Neuronal stem cell (in vitro differentiated cells): ENCODE measurements around the gene FCGBP.
A peak's percentile ranks its signal among the peaks of the same experiment; 100 is the strongest.

Experiments
- DNase-seq: peaks from one replicate; pipeline ENCODE4 v3.0.0-alpha.2; 2013; ENCODE audit warnings: low spot score
- H2AFZ ChIP-seq: one replicate; pipeline ENCODE4 v1.6.1; 2013; ENCODE audit warnings: mild to moderate bottlenecking, low read length, inconsistent platforms
- H2AK5ac ChIP-seq: 2 replicates; pipeline ENCODE4 v1.6.1; 2013; ENCODE audit warnings: low read depth, mild to moderate bottlenecking, inconsistent platforms, low read length, moderate library complexity, mixed read lengths
- H2BK120ac ChIP-seq: 2 replicates; pipeline ENCODE4 v1.6.1; 2013; ENCODE audit warnings: low read depth, mild to moderate bottlenecking, inconsistent platforms, low read length, moderate library complexity, mixed read lengths
- H2BK12ac ChIP-seq: one replicate; pipeline ENCODE4 v1.6.1; 2013; ENCODE audit warnings: low read length, inconsistent platforms
- H2BK15ac ChIP-seq: 2 replicates; pipeline ENCODE4 v1.6.1; 2013; ENCODE audit warnings: mild to moderate bottlenecking, low read length, inconsistent platforms, mixed read lengths
- H2BK5ac ChIP-seq: one replicate; pipeline ENCODE4 v1.6.1; 2013; ENCODE audit warnings: inconsistent platforms, mild to moderate bottlenecking, low read length, moderate library complexity
- H3K14ac ChIP-seq: one replicate; pipeline ENCODE4 v1.6.1; 2013; ENCODE audit warnings: low read length, inconsistent platforms
- H3K18ac ChIP-seq: 2 replicates; pipeline ENCODE4 v1.6.1; 2013; ENCODE audit warnings: low read length, inconsistent platforms
- H3K23ac ChIP-seq: 2 replicates; pipeline ENCODE4 v1.6.1; 2013; ENCODE audit warnings: low read depth, mild to moderate bottlenecking, mixed read lengths, low read length, inconsistent platforms; ENCODE audit not compliant: poor library complexity
- H3K27ac ChIP-seq: replicated peaks from 3 replicates; pipeline ENCODE4 v1.5.1; 2013; ENCODE audit warnings: low read length, inconsistent platforms
- H3K27me3 ChIP-seq, 3 experiments: 2 replicates each; pipeline ENCODE4 v1.6.1; 2013; ENCODE audit warnings: low read length in 3 of 3, mild to moderate bottlenecking in 2 of 3, inconsistent platforms in 1 of 3, low read depth in 1 of 3, mixed read lengths in 1 of 3, moderate library complexity in 1 of 3; ENCODE audit not compliant: control insufficient read depth in 3 of 3, insufficient read depth in 3 of 3
- H3K36me3 ChIP-seq, 2 donors: replicated peaks in 1 of 2; 2 replicates each; pipeline ENCODE4 v1.6.1; 2013; ENCODE audit warnings: low read length in 2 of 2; ENCODE audit not compliant: control insufficient read depth in 2 of 2, insufficient read depth in 2 of 2
- H3K4ac ChIP-seq: 2 replicates; pipeline ENCODE4 v1.6.1; 2013; ENCODE audit warnings: inconsistent platforms, mild to moderate bottlenecking, low read length, moderate library complexity
- H3K4me1 ChIP-seq, 2 donors: 1 replicate in 1 of 2; 2 replicates in 1 of 2; pipeline ENCODE4 v1.6.1; 2013; ENCODE audit warnings: low read length in 2 of 2, low read depth in 1 of 2; ENCODE audit not compliant: control insufficient read depth in 2 of 2, insufficient read depth in 1 of 2
- H3K4me2 ChIP-seq: one replicate; pipeline ENCODE4 v1.6.1; 2013; ENCODE audit warnings: mild to moderate bottlenecking, low read length, inconsistent platforms; ENCODE audit not compliant: insufficient read depth, poor library complexity, severe bottlenecking
- H3K4me3 ChIP-seq, 2 donors: 2 replicates each; pipeline ENCODE4 v1.5.1; 2013; ENCODE audit warnings: low read length in 2 of 2, mild to moderate bottlenecking in 2 of 2, inconsistent platforms in 1 of 2, moderate library complexity in 1 of 2
- H3K79me1 ChIP-seq: one replicate; pipeline ENCODE4 v1.6.1; 2013; ENCODE audit warnings: low read depth, mild to moderate bottlenecking, inconsistent platforms, low read length, moderate library complexity
- H3K9ac ChIP-seq: one replicate; pipeline ENCODE4 v1.6.1; 2013; ENCODE audit warnings: mild to moderate bottlenecking, low read depth, low read length, inconsistent platforms; ENCODE audit not compliant: poor library complexity
- H3K9me3 ChIP-seq, 2 donors: replicated peaks in 1 of 2; 2 replicates each; pipeline versions ENCODE3 to v1.6.1; 2013; ENCODE audit warnings: low read length in 2 of 2, mild to moderate bottlenecking in 2 of 2, inconsistent platforms in 1 of 2, low read depth in 1 of 2, mixed read lengths in 1 of 2, moderate library complexity in 1 of 2; ENCODE audit not compliant: control insufficient read depth in 2 of 2, insufficient read depth in 1 of 2
- H4K8ac ChIP-seq: one replicate; pipeline ENCODE4 v1.6.1; 2013; ENCODE audit warnings: low read depth, mild to moderate bottlenecking, inconsistent platforms, low read length, moderate library complexity
- H4K91ac ChIP-seq: one replicate; pipeline ENCODE4 v1.6.1; 2013; ENCODE audit warnings: low read length, low read depth, mild to moderate bottlenecking, inconsistent platforms; ENCODE audit not compliant: poor library complexity
- WGBS, 2 donors: extraction: QIAGEN DNeasy Blood & Tissue Kit; methylation state at CpG; one replicate each; pipeline ENCODE4 v1.1.7; 2013; ENCODE audit warnings: missing lambda C conversion rate in 2 of 2, mixed read lengths in 1 of 2; ENCODE audit not compliant: insufficient read length in 2 of 2, insufficient replicate concordance in 1 of 2; ENCODE audit errors: extremely low coverage in 2 of 2; 5-methylcytosine and 5-hydroxymethylcytosine counted together

Gene FCGBP

GRCh38 chr19:39937787-39938186 lies 3.4 kb upstream of the FCGBP start:
- no peak overlapping the region for H4K91ac ChIP-seq
- no peak overlapping the region for H2BK120ac ChIP-seq
- no peak overlapping the region for H2BK12ac ChIP-seq
- no peak overlapping the region for H3K4me3 ChIP-seq
- H2AK5ac ChIP-seq, result no peak overlapping the region
- no peak overlapping the region for H2BK15ac ChIP-seq
- H3K4me2 ChIP-seq, result no peak overlapping the region
- H3K4me1 ChIP-seq, result peaks cover 8 to 9% of the 10 kb centered on the region in 2 donors
- no peak overlapping the region for H4K8ac ChIP-seq
- H3K23ac ChIP-seq, result no peak overlapping the region
- no peak overlapping the region for H3K18ac ChIP-seq
- WGBS, 2 donors, result no CpG with 5 or more reads among the region's 2 CpGs
- no peak overlapping the region for H2BK5ac ChIP-seq
- H2AFZ ChIP-seq, result no peak overlapping the region
- H3K36me3 ChIP-seq, result no peaks in the 10 kb centered on the region
- H3K27me3 ChIP-seq, result no peaks in the 10 kb centered on the region
- H3K4ac ChIP-seq, result no peak overlapping the region
- H3K9me3 ChIP-seq, result no peaks in the 10 kb centered on the region
- no peaks in the 10 kb centered on the region for H3K79me1 ChIP-seq
- no peak for DNase-seq
- H3K9ac ChIP-seq, result no peak overlapping the region
- no peak overlapping the region for H3K27ac ChIP-seq
- no peak overlapping the region for H3K14ac ChIP-seq

- Histone ChIP-seq H2BK12ac (no peak overlapping the region), H3K4me3 (no peak overlapping the region), H4K8ac (no peak overlapping the region), H3K27ac (no peak overlapping the region), H3K9ac (no peak overlapping the region), H3K36me3 (no peaks in the 10 kb centered on the region), H3K18ac (no peak overlapping the region), H3K14ac (no peak overlapping the region), H2BK5ac (no peak overlapping the region), H3K79me1 (no peaks in the 10 kb centered on the region), H3K23ac (no peak overlapping the region), H3K4me2 (no peak overlapping the region), H3K9me3 (no peaks in the 10 kb centered on the region), H2BK120ac (no peak overlapping the region), H3K27me3 (no peaks in the 10 kb centered on the region), H2AFZ (no peak overlapping the region), H2AK5ac (no peak overlapping the region), H3K4me1 (peaks cover 5 to 8% of the 10 kb centered on the region in 2 donors), H3K4ac (no peak overlapping the region), H4K91ac (no peak overlapping the region), H2BK15ac (no peak overlapping the region)
- WGBS, 2 donors, result no CpG with 5 or more reads among the region's 5 CpGs
- no peak for DNase-seq
These were observed 2.8 kb upstream of the FCGBP start for GRCh38 chr19:39937094-39937720.

DNA sequence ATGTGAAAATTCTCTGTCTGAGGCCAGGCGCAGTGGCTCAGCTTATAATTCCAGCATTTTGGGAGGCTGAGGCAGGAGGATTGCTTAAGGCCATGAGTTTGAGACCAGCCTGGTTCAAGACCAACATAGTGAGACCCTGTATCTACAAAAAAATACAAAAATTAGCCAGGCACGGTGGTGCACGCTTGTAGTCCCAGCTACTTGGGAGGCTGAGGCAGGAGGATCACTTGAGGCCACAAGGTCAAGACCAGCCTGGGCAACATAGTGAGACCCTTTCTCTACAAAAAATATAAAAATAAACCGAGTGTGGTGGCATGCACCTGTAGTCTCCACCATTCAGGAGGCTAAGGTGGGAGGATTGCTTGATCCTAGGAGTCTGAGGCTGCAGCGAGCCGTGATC lies 2.2 kb upstream of the FCGBP start:
- Histone ChIP-seq H2AFZ (no peak overlapping the region), H3K9ac (no peak overlapping the region), H3K4me1 (peaks cover under 1 to 5% of the 10 kb centered on the region in 2 donors), H3K4ac (no peak overlapping the region), H3K14ac (no peak overlapping the region), H3K4me2 (no peak overlapping the region), H4K8ac (no peak overlapping the region), H3K27me3 (no peaks in the 10 kb centered on the region), H3K23ac (no peak overlapping the region), H2BK5ac (no peak overlapping the region), H2BK120ac (no peak overlapping the region), H3K79me1 (no peaks in the 10 kb centered on the region), H3K36me3 (no peaks in the 10 kb centered on the region), H4K91ac (no peak overlapping the region), H3K9me3 (no peaks in the 10 kb centered on the region), H3K18ac (no peak overlapping the region), H2AK5ac (no peak overlapping the region), H3K4me3 (no peak overlapping the region), H2BK15ac (no peak overlapping the region), H2BK12ac (no peak overlapping the region), H3K27ac (no peak overlapping the region)
- DNase-seq, result no peak
- no CpG with 5 or more reads among the region's 6 CpGs for WGBS, 2 donors

- WGBS, 2 donors, result no CpG with 5 or more reads among the region's 3 CpGs
- H3K14ac ChIP-seq, result no peak overlapping the region
These were observed 1.6 kb upstream of the FCGBP start for GRCh38 chr19:39936020-39936419.

More at GRCh38 chr19:39936020-39936419, 1.6 kb upstream of the FCGBP start:
- Histone ChIP-seq H2BK120ac (no peak overlapping the region), H3K4me2 (no peak overlapping the region), H2BK12ac (no peak overlapping the region), H3K79me1 (no peaks in the 10 kb centered on the region), H2BK5ac (no peak overlapping the region), H3K4me3 (no peak overlapping the region), H3K4me1 (peaks cover 0 to 2% of the 10 kb centered on the region in 2 donors), H3K27ac (no peak overlapping the region), H4K91ac (no peak overlapping the region), H4K8ac (no peak overlapping the region), H3K9ac (no peak overlapping the region), H2AFZ (no peak overlapping the region), H2BK15ac (no peak overlapping the region), H3K9me3 (no peaks in the 10 kb centered on the region), H2AK5ac (peak overlapping the region; percentile 27), H3K27me3 (no peaks in the 10 kb centered on the region), H3K4ac (no peak overlapping the region), H3K23ac (no peak overlapping the region), H3K36me3 (no peaks in the 10 kb centered on the region), H3K18ac (peak overlapping the region; percentile 89)
- no peak for DNase-seq
